Mesenteric fat pad (tissue), 1 donor: ENCODE results near the gene ZNF22. TPM values are rescaled to one million over a fixed set of nuclear protein-coding genes. Genes with fewer than 3 reads are reported as not detected.

ENCODE experiments used
- DNase-seq: peaks from one replicate; pipeline ENCODE4 v3.0.0-alpha.2; 2020; ENCODE audit warnings: low spot score
- total RNA-seq: library from RNA; stranded (reverse); fragmentation: NEBNext Ultra II Directional; extraction: Animal tissue kit (Norgen Biotek cat#: 25700); gene quantifications from one replicate; pipeline ENCODE4 v1.2.1, GENCODE V29; 2021
- donor health status: DM: yes; HTN: yes; CAD: no.

The ZNF22 gene
- total RNA-seq, 1 donor from 2014 or later, result 50.3 TPM

DNA sequence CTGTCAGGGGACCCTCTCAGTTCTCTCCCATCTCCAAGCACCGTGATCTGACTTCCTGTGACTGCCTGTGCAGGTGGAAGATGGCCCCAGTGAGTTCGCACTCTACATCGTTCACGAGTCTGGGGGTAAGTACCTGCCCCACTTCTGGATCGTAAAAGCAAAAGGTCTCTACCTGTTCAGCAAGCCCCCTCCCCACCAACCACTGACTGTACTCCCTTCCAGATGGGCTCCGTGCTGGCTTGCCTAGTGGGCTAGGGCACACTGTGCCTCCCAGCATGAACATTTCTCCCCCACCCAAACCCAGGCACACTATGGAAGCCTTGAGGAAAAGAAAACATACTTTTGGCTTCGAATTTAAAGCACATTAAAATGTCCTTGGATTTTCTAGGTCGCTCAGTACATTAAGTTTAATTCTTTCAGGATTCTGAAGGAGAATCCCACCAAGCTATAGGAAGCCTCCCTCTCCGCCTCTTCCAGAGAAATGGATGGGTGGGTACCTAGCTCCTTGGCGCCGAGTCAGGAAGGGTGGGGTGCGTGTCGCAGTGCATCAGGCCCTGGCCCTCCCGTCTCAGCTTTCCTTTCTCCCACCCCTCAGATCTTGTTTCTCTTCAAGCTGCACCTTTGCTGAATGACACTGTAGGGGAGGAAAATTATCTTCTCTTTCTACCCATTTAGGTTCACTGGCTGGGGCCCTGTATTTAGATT is 11.0 kb upstream of the ZNF22 start:
- no peak for DNase-seq

DNA sequence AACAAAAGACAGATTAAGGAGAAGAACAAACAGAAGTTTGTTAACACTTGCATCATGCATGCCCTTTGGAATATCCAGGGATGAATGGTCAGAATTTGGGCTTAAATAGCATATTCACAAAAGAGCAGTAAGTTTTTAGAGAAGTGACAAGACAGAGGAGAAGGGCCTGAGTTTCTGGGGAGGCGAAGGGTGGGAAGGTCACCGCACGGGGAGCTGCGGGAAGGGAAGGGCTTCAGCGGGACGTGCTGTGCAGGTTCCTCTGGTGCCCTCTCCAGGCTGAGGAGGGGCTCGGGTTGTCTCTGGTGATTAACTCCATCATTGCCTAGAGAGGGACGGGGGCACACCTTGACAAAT is 10.4 kb upstream of the ZNF22 start:
- DNase-seq, result no peak

DNA sequence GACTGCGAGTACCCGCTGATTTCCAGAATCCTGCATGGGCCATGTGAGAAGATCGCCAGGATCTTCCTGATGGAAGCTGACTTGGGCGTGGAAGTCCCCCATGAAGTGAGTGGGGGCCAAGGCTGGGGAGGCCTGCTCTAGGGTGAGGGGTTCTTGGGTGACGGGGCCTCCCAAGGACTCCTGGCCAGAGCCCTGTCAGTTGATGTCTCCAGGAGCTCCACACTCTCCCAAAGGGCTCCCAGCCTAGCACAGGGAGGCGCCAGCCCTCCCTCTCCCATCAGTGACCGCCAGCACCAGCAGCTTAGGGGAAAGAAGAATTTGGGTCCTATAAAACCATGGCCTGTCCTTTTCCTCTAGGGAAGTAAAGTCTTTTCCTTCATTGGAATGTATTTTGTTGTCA is 9.8 kb upstream of the ZNF22 start:
- DNase-seq, result no peak

DNA sequence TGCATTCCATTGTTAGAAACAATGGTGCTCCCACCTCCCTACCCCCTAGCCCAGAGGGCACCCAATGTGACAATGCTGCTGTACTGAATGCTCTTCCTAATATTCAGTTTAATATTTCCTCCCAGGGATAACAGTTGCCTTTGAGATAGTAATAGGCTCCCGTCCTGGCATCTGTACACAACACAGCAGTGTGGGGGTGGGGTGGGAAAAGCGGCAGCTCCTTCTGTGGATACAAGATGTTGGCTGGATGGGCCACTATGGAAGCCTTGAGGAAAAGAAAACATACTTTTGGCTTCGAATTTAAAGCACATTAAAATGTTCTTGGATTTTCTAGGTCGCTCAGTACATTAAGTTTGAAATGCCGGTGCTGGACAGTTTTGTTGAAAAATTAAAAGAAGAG is 9.2 kb upstream of the ZNF22 start:
- DNase-seq, result no peak

DNA sequence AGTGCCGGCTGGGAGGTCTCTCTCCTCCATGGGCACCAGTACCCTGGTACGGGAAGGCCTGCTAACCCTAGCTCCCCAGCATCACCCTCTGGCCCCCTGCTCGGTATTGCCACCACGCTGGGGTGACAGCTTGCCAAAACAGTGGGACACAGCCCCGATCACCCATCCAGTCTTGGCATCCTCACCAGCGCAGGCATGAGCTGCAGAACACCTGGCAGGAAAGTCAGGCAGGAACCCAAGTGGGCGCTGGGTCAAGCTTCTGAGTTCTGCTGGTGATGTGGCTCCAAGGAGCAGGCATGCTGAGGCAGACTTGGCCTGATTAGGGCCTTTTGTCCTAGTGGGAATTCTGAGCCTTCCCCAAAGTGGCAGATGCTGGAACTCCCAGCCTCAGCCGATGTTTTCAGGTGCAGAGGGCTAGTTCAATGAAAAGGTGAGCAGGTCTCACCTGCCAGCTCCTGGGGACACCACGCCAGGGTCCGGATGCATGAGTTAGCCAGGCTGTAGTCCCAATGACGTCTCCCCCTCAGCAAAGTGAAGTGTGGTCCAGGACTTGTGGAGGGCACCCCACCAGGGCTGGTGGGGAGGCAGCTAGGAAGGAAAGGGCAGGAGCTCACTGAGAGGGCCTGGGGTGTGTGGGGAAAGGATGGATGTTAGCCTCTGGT is 8.5 kb upstream of the ZNF22 start:
- DNase-seq, result peak; percentile 89

DNA sequence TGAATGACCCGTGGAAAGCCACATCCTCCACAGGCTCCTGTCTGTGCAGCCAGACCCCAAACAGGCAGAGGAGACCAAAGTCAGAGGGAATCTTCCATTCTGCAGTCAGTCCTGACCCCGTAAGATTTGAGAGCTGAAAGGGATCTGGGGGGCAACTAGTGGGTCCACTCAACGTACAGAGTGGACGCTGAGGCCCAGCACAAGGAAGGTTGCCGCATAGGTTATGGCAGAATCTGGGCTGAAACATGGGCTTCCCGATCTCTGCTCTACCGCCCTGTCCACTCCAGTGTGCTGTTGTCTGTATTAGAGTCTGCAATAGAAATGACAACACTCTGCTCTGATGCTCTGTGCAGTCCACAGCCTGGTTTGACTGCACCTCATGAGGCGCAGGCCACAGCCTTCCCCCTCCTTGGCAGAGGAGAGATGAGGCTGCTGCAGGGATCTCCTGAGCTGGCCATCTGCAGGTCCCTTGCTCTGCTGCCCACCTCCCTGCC is 7.9 kb upstream of the ZNF22 start:
- peak; percentile 80 for DNase-seq

DNA sequence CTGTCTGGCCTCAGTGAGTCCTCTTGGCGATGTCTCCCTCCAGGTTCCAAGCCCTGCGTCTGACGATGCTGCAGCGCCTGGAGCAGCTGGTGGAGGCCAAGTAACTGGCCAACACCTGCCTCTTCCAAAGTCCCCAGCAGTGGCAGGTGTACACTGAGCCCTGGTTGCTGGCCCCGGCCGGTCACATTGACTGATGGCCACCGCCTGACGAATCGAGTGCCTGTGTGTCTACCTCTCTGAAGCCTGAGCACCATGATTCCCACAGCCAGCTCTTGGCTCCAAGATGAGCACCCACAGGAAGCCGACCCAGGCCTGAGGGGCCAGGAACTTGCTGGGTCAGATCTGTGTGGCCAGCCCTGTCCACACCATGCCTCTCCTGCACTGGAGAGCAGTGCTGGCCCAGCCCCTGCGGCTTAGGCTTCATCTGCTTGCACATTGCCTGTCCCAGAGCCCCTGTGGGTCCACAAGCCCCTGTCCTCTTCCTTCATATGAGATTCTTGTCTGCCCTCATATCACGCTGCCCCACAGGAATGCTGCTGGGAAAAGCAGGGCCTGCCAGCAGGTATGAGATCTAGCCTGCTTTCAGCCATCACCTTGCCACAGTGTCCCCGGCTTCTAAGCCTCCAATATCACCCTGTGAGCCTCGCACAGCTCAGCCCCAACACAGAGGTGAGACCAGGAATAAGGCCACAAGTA is 7.3 kb upstream of the ZNF22 start:
- DNase-seq, result peak; percentile 88

DNA sequence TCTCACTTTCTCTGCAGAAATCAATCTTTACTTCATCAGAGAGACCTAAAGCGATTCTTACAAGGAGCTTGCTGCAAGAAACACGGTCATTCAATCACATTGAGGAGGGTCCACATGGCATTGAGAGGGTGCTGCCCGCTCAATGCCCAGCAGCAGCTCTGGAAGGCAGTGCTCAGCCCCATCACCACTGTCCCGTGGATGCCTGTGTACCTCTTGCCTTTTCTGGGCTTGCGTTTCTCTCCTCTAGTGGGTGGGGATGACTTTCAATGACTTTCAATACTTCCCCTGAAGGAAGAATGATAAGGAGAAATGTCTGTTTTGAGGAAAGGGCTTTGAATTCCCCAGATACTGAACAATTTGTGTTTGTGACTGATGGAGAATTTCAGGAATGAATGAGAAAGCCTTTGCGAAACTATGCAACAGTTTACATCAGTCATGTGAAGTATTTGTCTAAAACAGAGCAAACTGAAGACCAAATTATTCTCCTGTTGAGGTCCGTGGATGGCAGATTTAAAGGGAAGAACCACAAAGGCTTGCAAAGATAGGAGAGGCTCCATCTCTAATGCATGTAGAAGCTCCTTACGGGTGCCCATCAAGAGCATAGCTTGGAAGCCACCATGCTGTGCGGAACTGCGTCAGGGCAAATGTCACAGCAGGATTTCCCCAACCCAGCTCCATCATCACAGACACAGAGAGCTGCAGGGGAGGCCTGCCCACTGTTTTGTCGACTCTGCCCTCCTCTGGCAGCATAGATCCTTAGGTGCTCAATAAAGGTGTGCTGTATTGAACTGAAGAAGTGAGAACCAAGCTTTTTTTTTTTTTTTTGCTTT is 6.6 kb upstream of the ZNF22 start:
- no peak for DNase-seq

DNA sequence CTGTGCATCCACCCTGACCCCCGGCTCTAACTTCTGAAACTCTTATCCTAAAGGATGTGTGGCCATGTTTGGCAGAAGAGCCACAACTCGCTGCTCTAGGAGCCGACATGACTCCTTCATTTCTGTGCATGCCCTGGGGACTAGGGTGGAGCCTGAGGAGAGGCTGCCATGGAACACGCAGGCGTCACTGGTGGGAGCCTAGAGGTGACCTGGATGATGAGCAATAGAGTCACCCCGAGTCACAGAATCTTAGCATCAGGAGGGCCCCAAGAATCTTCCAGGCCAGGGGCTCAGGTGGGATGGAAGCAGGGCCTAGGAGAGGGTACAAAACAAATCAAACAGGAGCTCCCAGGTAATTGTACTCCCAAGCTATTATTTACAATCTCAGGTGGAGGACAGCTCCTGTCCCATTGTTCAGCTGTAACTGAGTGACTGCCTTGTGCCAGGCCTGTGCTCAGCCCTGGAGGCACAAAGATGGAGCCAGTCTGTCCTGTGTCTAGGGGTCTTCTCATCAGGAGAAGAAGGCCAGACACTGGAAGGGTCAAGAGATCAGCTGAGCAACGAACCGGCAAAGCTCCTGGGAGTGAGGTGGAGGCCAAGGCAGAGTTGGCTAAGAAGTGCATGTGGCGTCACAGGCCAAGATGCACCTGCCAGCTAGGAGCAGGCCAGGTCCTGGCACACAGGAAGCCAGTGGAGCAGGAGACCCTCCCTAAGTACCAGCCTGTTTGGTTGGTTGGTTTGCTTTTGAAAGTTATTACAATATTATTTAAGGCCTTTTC is 5.8 kb upstream of the ZNF22 start:
- no peak for DNase-seq

DNA sequence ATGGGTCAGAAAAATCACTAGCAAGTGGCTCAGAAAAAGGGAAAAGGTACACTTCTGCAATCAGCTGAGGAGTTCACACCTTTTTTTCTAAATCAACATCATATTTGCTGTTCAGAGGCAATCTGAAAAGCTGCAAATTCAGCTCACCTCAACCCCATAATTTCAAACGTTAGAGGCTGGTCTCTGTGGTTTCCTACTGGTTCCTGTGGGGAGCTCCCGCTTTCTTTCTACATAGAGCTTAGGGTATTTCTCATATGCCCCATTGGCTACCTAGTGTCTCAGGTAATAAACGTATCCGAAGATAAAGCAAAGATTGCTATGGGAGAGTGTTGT is 5.2 kb upstream of the ZNF22 start:
- DNase-seq, result no peak

DNA sequence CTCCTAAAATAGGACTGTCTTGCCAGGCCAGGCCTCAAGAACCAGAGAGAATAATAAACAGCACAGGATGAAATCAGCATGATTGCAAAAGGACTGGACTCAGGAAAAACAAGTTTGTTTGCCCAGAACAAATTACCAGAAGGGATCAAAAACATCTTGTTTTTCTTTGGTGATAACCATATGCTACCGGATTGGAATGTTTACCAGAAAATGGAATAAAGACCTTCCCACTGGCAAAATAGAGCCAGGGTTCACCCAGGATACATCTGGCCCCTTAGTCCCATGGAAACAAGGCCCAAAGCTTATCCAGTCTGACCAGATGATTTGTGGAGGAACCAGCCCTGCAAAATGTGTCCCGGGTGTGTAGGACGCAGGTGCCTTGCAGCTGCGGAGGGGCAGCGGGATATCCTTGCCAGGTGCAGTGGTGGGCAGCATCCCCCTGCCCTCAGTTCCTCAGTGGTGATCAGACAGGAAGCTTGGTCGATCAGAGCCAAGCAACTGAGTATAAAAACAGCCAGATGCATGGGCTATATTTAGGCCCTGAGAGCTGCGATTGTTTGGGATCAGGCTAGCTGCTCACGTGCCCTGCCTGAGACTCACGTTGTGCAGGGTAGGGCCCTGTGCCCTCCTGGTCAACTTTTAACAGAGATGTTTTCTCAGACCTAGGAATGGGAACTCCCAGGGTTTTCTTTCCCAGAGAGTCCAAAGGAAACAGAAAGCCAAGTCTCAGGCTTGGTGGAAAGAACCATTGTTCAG is 4.6 kb upstream of the ZNF22 start:
- DNase-seq, result no peak

DNA sequence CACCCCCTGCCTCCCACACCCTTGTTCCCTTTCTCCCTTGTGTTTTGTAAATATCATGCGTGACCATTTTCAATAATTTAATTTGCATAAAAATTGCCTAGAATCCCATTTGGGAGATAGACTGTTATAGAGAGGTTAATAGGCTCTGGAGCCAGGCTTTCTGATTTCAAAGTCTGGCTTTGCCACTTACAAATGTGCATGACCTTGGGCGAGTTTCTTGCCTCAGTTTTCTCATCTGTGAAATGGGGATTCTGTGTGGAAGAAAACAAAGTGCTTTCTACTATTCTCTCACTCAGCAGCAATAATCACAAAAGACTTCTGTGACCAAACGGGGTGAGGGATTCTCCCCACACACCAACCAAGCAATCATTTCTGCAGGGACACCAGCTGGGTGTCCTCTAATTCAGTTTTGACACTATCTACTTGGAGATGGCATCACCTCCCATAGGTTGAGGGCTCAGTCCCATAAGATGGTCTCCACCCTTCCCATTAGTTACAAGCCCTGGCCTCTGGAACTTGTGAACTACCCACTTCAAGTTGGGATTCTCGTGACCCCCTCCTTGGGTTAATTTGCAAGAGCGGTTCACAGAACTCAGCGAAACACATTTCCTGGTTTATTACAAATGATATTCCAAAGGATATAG is 3.5 kb upstream of the ZNF22 start:
- no peak for DNase-seq

DNA sequence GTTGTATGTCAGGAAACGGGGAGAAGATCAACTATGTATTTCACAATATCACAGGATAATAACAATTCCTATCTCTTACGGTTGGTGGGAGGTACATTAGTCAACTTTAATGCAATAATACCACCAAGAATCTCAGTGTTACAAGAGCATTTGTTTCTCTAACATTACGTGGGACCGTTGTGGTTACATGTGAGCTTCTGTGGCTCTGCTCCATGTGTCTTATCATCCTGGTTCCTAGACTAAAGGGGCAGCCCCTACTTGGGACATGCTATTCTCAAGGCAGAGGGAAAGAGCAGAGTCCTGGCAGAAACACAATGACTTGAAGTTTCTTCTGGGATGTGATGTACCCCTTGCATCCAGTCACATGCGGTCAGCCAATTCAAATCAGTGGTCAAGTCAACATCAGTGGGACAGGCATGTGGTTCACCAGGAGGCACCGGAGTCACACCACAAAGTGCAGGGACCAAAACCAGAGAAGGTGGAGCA is 2.5 kb upstream of the ZNF22 start:
- no peak for DNase-seq

DNA sequence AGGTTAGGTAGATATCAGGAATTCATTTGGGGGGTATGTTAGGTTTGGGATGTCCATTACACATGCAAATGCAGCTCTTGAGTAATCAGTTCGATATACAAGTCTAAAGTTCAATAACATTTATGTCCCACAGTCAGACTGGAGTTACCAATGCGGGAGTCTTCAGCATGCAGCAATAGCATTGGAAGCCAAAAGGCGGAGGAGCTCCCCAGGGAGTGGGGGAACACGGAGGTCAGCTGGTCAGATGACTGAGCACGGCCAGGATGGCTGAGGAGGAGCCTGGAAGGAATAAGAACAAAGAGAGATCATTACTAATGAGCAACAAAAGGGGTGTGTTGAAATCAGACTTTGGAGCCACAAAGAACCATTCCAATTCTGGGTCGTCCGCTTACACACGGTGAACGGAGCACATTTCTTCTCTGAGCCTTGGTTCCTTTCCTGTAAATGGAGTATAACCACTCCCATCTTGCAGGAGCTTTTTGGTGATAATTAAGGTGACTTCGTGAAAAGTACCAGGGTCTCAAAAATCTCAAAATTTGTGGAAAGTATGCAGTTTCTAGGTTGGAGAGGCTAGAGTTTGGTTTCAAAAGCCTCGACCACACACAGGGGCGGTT is 478 bp upstream of the ZNF22 start:
- DNase-seq, result peak; percentile 90

DNA sequence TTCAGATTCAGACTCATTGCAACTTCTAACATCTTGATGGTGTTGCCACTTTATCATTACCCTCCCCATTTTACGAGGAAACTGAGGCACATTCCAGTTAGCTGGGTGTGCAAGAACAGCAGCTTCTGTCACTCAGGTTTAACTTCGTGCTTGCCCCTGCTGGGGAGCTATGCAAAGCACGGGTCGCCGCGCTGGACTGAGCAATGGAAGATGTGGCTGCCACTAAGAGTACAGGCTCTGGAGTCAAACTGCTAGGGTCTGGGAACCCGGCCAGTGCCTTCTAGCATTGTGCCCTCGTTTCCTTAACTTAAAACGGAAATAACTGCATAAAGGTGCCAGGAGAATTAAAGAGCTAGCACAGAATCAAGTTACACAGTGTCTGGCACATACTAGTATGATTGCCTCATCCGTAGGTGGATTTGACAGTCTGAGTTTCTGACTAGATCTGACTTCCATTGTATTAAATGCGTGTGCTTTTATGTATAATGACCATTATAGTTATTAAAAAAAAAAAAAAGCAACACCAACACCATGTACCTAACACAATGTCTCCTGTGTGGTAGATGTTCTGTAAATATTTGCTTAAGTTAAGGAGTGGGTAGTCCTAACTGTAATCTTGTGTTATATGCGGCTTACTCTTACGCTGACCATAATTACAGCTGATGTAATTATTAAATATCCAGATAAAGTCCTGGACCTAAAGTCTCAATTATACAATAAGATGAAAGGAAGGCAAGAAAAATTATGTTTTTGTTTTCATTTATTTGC is 842 bp downstream of the ZNF22 start:
- peak; percentile 90 for DNase-seq

DNA sequence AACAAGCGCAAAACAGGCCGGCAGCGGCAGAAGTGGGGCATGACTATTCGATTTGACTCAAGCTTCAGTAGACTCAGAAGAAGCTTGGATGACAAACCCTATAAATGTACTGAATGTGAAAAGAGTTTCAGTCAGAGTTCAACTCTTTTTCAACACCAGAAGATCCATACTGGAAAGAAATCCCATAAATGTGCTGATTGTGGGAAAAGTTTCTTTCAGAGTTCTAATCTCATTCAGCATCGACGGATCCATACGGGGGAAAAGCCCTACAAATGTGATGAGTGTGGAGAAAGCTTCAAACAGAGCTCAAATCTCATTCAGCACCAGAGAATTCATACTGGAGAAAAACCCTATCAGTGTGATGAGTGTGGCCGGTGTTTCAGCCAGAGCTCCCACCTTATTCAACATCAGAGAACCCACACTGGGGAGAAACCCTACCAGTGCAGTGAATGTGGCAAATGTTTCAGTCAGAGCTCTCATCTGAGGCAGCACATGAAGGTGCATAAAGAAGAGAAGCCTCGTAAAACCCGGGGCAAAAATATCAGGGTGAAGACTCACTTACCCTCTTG is 2.8 kb downstream of the ZNF22 start:
- DNase-seq, result no peak

DNA sequence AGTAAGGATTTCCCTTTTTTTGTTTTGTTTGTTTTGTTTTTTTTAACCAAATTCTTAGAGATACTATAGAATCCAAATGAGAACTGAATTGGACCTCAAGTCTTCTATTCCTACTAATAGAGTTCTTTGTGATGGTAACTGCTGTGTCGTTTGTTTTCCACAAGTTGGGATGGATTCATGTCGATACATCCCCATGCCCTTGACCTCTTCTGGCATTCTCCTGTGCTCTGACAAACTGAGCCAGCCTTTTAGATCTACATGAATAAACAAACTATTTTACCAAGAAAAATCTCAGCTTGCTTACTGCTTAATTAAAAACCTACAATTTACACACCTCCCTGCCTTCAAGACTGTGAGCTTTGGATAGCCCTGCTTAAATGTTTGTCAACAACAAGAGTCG is 3.9 kb downstream of the ZNF22 start:
- no peak for DNase-seq

DNA sequence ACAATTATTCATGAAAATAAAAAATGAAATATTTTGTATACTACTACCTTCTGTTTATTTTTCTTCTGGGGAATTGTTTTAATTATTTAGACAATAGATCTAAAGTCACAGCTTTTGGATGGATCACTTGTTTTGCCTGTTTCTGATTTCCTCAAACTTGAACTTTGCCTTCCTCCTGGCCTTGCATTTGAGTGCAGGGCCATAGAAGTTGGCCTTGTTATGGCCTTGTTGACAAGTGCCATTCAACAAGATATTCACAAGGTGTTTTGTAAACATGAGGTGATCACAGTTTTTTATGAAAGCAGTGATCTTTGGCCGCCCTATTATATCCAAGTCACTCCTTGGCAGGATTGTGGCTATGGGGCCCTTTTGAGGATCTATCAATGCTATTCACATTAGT is 4.6 kb downstream of the ZNF22 start:
- no peak for DNase-seq
